T-helper 17 cell (primary cell): ENCODE measurements around the gene PIEZO2. TPM values are rescaled to one million over a fixed set of nuclear protein-coding genes. Genes with fewer than 3 reads are reported as not detected.
A peak's percentile ranks its signal among the peaks of the same experiment; 100 is the strongest.

Experiments used
- ATAC-seq: fragments of 150-1000 bp; cut with Tn5 transposase; 2 replicates; pipeline ENCODE4 v1.10.0; 2021; ENCODE audit warnings: mild to moderate bottlenecking, moderate library complexity
- DNase-seq, 3 donors: peaks; one replicate each; pipeline versions ENCODE4 v3.0.0 to v3.0.0-alpha.2; 2020 to 2021
- H3K9me3 ChIP-seq: one replicate; pipeline ENCODE4 v1.7.0; 2013; ENCODE audit warnings: low read length, mild to moderate bottlenecking; ENCODE audit not compliant: control insufficient read depth, poor library complexity, severe bottlenecking
- H3K27ac Mint-ChIP-seq: one replicate; pipeline ENCODE4 v1.8.0; 2022; ENCODE audit warnings: mild to moderate bottlenecking, moderate library complexity, mixed read lengths
- H3K27me3 Mint-ChIP-seq: one replicate; pipeline ENCODE4 v1.8.0; 2022; ENCODE audit warnings: mixed read lengths
- H3K36me3 Mint-ChIP-seq: one replicate; pipeline ENCODE4 v1.8.0; 2022; ENCODE audit warnings: low read depth, mixed read lengths
- H3K4me1 Mint-ChIP-seq: one replicate; pipeline ENCODE4 v1.8.0; 2022; ENCODE audit warnings: mild to moderate bottlenecking, mixed read lengths
- H3K4me3 Mint-ChIP-seq: one replicate; pipeline ENCODE4 v1.8.0; 2022; ENCODE audit warnings: mild to moderate bottlenecking, moderate library complexity, mixed read lengths
- total RNA-seq, 4 donors: library from RNA in 2 of 4; stranded (reverse) in 2 of 4; gene quantifications; one replicate each; pipeline ENCODE4 v1.2.3 and lab custom pipeline; 2022 to 2026

PIEZO2 gene
- total RNA-seq, 2 donors from 2014 or later: not detected

DNA sequence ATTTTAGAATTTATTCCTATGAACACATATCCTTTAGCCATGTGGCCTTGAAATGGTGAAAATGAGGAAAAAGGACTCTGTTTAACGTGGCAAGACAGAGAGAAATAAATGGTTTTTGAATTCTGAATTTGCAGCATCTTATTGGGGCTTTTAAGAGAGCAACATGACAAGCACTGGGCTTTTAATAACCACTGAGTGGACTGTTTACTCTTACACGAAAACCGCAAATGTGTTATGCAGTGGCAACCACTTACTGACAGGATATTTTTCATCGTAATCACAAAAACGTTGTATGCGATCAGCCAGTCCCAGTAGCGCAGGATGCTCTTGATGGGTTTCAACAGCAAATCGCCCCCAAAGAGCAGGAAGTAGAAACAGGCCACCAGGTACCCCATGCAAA lies 397.0 kb downstream of the PIEZO2 start:
- H3K27me3 Mint-ChIP-seq: peaks cover 10% of the 10 kb centered on the region
- H3K9me3 ChIP-seq: no peaks in the 10 kb centered on the region
- H3K36me3 Mint-ChIP-seq: no peaks in the 10 kb centered on the region
- ATAC-seq (no peak), DNase-seq (no peak)
- H3K27ac Mint-ChIP-seq: no peak overlapping the region
- H3K4me1 Mint-ChIP-seq: no peaks in the 10 kb centered on the region
- H3K4me3 Mint-ChIP-seq: no peak overlapping the region

DNA sequence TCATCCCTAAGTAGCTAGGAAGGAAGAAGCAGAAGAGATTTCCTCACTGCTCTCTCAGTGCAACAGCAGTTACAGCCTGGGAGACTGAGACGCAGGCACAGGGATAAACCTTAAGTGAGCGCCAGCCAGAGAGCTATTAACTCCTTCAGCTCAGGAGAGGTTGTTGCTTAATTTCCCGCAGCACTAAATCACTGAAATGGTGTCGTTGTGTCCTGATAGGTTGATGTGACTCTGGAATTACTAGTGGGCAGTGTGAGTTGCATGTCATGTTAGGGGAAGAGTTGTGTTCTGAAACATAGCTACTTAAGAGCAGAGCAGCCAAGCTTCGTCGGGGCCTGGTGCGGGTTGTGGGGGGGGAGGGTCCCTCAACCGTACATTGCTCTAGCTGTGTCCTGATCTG lies 397.7 kb downstream of the PIEZO2 start:
- no peaks in the 10 kb centered on the region for H3K4me1 Mint-ChIP-seq
- no peaks in the 10 kb centered on the region for H3K36me3 Mint-ChIP-seq
- no peak for ATAC-seq
- H3K9me3 ChIP-seq: no peaks in the 10 kb centered on the region
- no peak overlapping the region for H3K27ac Mint-ChIP-seq
- no peak for DNase-seq
- no peak overlapping the region for H3K4me3 Mint-ChIP-seq
- H3K27me3 Mint-ChIP-seq: peaks cover 10% of the 10 kb centered on the region

DNA sequence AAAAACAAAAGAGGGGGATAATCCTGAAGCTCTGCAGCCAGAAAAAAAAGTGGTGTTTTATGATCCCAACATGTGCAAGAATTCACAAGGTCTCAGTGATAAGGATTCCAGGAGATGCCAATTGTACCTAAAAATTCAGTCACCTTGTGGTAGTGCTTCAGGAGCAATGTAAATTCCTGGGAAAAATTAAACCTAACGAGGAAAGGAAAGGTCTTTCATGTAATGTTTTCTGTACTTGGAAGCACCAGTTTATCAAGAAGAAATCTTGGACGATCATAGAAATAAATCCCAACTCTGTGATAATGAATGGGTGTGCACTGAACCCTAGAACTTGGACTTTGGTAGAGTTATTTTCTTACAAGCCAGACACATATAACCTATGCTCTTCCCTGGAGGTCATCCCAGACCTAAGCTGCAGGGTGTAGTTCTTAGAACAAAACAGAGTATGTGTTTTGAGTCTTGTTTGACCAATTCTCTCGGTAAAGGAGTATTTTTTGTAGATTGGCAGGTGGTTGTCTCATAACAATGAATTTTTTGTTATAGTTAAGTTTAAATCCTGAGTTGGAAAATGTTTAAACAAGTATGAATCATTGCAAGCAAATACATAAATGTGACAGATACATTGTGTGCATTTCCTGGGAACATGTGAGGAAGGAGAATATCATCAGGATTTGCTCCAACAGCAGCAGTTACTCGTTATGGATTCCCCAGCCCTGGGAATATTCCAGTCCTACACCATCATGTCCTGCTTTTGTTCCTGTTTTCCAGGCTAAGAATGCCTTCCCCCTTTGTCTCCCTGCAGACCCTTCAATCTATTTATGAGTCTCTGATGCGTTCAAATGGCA lies 399.0 kb downstream of the PIEZO2 start:
- no peak for ATAC-seq
- H3K27me3 Mint-ChIP-seq: peaks cover 10% of the 10 kb centered on the region
- H3K4me3 Mint-ChIP-seq: no peak overlapping the region
- no peaks in the 10 kb centered on the region for H3K36me3 Mint-ChIP-seq
- H3K9me3 ChIP-seq: no peaks in the 10 kb centered on the region
- no peak overlapping the region for H3K27ac Mint-ChIP-seq
- no peak for DNase-seq
- H3K4me1 Mint-ChIP-seq: no peaks in the 10 kb centered on the region

DNA sequence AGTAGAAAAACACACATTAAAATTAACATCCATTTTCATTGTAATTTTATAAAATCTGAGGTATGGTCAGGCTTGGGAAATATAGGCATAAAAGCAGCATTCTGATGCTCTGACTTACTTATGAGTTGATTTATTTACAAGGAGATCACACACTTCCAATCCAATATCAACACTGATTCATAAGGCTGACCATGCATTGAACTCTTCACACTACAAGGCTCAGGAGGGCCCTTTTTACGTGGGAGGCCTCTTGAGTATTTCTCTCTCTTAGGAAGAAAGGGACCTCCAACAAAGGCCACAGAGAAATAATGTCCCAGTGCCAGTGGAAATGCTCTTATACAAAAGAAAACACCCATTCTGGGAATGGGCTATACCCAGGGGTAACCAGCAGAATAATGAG lies 400.7 kb downstream of the PIEZO2 start:
- H3K9me3 ChIP-seq: no peaks in the 10 kb centered on the region
- Mint-ChIP-seq H3K36me3 (no peaks in the 10 kb centered on the region), H3K4me1 (peaks cover 2% of the 10 kb centered on the region), H3K27ac (no peak overlapping the region), H3K27me3 (peaks cover 10% of the 10 kb centered on the region), H3K4me3 (no peak overlapping the region)
- ATAC-seq: no peak
- no peak for DNase-seq

DNA sequence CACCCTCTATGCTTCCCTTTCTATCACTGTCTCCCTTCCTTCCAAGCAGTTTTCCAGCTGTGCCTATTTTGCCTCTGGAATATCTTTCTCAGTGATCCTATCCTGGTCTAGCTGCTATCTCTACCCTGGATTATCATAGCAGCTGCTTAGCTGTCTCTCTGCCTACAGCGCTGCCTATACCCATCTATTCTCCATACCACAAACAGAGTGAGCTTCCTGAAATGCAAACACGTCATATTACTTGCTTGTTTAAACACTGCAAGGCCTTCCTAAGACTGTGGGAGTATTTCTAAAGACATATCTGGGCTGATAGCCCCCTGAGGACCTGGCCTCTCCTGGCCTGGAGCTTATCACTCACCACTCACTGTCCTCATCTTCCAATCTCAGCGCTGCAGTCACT lies 403.4 kb downstream of the PIEZO2 start:
- Mint-ChIP-seq H3K27ac (no peak overlapping the region), H3K4me1 (peaks cover 4% of the 10 kb centered on the region), H3K27me3 (no peaks in the 10 kb centered on the region), H3K36me3 (no peaks in the 10 kb centered on the region), H3K4me3 (no peak overlapping the region)
- H3K9me3 ChIP-seq: no peaks in the 10 kb centered on the region
- no peak for DNase-seq
- no peak for ATAC-seq

DNA sequence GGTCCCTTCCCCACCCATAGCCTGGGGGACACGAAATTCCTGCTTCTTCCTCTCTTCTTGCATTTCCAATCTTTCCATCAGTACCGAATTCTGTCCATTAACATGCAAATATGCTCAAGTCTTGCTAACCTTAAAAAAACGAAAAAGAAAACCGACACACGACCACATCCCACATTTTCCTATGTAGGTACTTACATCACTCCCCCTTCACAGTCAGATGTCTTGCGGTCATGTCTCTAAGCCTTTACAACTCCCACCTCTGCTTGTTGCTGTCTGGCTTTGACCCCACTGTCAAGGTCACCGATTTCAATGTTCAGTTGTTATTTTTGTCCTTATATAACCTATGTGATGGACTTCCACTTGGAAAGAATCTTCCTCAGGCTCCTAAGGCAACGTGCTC lies 404.1 kb downstream of the PIEZO2 start:
- H3K27me3 Mint-ChIP-seq: peaks cover 5% of the 10 kb centered on the region
- no peaks in the 10 kb centered on the region for H3K36me3 Mint-ChIP-seq
- ATAC-seq (no peak), DNase-seq (no peak)
- H3K4me1 Mint-ChIP-seq: peaks cover 4% of the 10 kb centered on the region
- no peak overlapping the region for H3K4me3 Mint-ChIP-seq
- no peaks in the 10 kb centered on the region for H3K9me3 ChIP-seq
- no peak overlapping the region for H3K27ac Mint-ChIP-seq

DNA sequence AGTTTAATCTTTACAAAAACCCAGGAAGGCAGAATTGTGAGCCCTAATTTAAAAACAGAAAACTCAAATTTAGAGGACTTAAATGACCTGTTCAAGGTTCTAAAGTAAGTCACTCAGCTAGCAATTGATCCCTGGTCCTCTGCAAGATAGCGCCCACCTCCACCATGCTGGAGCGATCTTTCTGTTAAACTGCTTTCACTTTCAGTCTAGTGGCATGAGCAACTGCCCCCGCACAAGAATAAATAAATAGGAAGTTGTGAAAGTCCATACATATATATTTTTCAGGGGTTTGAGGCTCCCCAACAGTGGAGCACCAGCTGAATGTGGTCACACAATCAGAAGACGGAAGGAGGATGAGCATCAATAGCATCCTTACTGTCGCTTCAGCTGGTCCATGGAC lies 405.6 kb downstream of the PIEZO2 start:
- Mint-ChIP-seq H3K36me3 (no peaks in the 10 kb centered on the region), H3K27me3 (peaks cover 16% of the 10 kb centered on the region), H3K4me3 (peak overlapping the region; percentile 43), H3K27ac (no peak overlapping the region), H3K4me1 (peaks cover 4% of the 10 kb centered on the region)
- ATAC-seq (no peak), DNase-seq (no peak)
- no peaks in the 10 kb centered on the region for H3K9me3 ChIP-seq

DNA sequence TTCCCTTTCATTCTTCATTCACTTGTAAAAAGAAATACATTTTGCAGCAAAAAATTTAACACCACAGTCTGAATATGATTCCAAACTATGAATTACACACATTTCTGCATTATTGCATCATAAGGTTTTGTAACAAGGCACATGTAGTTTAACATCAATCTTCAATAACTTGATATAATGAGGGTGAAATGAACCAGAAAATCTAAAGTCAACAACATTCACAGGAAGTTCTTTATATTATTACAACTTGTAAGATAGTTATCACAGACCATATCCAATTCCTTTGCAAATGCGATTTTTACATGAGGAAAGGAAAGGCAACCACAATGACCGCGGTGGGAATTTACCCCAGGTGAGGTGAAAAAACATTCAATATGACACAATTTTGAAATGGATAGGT lies 410.2 kb downstream of the PIEZO2 start:
- Mint-ChIP-seq H3K4me3 (no peak overlapping the region), H3K27me3 (peaks cover 18% of the 10 kb centered on the region), H3K27ac (no peak overlapping the region), H3K36me3 (no peaks in the 10 kb centered on the region), H3K4me1 (peaks cover 4% of the 10 kb centered on the region)
- H3K9me3 ChIP-seq: no peaks in the 10 kb centered on the region
- DNase-seq (no peak), ATAC-seq (no peak)

DNA sequence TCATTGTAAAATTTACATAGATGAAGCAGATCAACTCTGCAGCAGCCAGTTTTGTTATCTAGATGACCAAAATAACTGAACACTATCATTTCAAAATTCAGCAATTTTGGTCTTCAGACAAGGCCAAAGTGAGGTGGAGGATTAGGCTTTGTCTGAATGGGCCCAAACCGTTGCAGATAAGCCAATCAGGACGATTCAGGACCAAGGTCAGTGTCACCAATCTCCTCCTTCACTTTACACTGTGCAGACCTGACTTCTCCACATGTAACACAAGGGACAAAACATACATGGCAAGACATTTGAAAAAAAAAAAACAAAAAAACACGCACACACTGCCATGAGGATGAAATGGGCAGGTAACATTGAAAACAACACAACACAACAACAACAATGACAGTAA lies 412.4 kb downstream of the PIEZO2 start:
- H3K36me3 Mint-ChIP-seq: no peaks in the 10 kb centered on the region
- DNase-seq (no peak), ATAC-seq (no peak)
- H3K9me3 ChIP-seq: no peaks in the 10 kb centered on the region
- peaks cover 26% of the 10 kb centered on the region for H3K27me3 Mint-ChIP-seq
- no peak overlapping the region for H3K4me3 Mint-ChIP-seq
- H3K4me1 Mint-ChIP-seq: no peaks in the 10 kb centered on the region
- no peak overlapping the region for H3K27ac Mint-ChIP-seq

DNA sequence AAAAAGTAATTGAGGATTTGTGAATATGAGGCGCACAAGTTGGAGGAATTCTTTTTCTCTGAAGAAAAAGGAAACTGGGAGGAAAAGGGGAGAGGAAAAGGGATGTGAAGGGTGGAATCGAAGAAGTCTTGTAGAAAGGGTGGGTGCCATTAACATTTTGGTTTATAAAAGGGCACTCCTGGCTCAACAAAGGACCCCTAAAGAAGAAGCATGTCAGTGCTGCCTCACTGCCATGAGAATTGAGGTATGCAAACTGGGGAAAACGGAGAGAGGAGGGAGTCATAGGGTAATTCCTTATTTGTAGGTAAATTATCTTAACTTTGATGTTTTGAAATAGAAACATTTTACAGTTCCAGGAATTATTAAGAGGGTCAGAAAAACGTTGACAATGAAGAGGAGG lies 416.4 kb downstream of the PIEZO2 start:
- no peak for ATAC-seq
- Mint-ChIP-seq H3K27ac (no peak overlapping the region), H3K4me1 (no peaks in the 10 kb centered on the region)

DNA sequence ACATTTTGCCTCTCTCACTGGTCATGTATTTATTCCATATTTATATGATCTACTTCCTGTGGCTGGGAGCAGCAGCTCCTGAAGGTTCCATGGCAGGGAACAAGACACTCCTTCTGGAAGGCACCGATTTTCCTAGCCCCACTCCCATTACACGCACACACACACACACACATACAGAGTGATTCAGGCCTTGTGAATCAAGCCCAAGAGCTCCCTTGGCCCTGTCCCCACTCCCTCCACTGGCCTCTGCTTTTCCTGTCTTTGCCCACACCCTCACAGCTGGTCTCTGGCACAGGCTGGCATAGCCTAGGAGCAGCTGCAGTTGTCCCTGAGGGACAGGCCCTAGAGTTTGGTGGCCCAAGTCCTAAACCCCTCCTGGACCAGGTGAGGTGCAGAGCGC lies 421.9 kb downstream of the PIEZO2 start:
- Mint-ChIP-seq H3K4me3 (no peak overlapping the region), H3K27me3 (peaks cover 26% of the 10 kb centered on the region), H3K4me1 (no peaks in the 10 kb centered on the region), H3K36me3 (no peaks in the 10 kb centered on the region), H3K27ac (no peak overlapping the region)
- DNase-seq (no peak), ATAC-seq (no peak)
- no peaks in the 10 kb centered on the region for H3K9me3 ChIP-seq

More for the DNA sequence above, 416.4 kb downstream of the PIEZO2 start:
- H3K4me3 Mint-ChIP-seq: no peak overlapping the region
- peaks cover 15% of the 10 kb centered on the region for H3K27me3 Mint-ChIP-seq
- no peaks in the 10 kb centered on the region for H3K36me3 Mint-ChIP-seq
- H3K9me3 ChIP-seq: no peaks in the 10 kb centered on the region
- DNase-seq: no peak

DNA sequence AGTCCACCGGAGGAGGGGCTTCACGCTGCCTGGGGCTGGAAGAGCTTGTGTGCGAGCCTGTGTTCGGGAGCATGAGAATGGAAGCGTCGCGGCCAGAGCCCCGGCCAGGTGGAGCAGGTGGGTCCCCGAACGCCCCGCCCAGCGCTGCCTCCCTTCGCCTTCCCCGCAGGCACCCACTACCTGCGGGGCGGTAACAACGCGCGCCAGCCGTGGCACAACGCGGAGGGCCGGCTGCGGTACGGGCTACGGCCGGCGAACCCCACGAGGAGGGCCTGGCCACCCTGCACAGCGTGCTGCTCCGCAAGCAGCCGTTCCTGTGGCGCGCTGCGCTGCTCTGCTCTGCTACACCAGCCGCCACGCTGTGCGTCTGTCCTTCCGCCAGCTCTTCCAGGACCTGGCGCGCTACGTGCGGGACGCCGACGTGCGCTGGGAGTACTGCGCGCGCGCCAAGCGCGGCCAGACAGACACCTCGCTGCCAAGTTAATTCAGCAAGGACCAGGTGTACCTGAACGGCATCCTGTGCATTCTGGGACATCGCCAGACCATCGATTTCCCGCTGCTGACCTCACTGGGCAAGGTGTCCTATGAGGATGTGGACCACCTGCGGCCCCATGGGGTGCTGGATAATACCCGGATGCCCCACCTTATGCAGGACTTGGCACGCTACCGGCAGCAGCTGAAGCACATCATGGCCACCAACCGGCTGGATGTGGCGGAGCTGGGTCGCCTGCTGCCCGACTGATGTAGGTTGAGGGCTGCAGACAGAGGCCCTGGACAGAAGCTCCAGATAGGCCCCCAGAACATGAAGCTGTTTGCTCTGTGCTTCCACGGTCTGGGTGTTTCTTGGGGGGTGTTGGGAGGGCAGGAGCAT lies 422.9 kb downstream of the PIEZO2 start:
- ATAC-seq: no peak
- Mint-ChIP-seq H3K36me3 (no peaks in the 10 kb centered on the region), H3K4me1 (no peaks in the 10 kb centered on the region), H3K27ac (no peak overlapping the region), H3K4me3 (peak overlapping the region; percentile 19), H3K27me3 (peaks cover 26% of the 10 kb centered on the region)
- no peak for DNase-seq
- no peaks in the 10 kb centered on the region for H3K9me3 ChIP-seq

DNA sequence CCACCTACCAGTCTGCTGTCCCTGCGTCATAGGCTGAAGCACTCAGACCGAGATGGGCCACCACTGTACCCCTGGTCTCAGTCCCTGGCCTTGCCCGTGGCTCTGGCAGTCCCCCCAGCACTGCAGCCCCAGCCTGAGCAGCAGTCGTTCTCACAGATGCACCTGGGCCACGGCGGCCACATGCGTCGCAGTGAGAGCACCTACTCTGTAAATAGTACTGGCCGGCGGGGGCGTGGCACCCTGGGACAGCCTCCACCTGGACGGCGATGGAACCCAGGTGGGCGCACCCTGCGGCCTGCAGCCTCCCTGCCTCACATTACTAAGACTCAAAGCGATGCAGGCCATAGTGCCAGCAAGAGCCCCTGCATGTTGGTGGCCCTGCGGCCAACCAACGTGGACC lies 424.7 kb downstream of the PIEZO2 start:
- H3K36me3 Mint-ChIP-seq: no peaks in the 10 kb centered on the region
- no peak overlapping the region for H3K27ac Mint-ChIP-seq
- no peak for DNase-seq
- no peaks in the 10 kb centered on the region for H3K4me1 Mint-ChIP-seq
- H3K27me3 Mint-ChIP-seq: peaks cover 32% of the 10 kb centered on the region
- no peaks in the 10 kb centered on the region for H3K9me3 ChIP-seq
- H3K4me3 Mint-ChIP-seq: no peak overlapping the region
- no peak for ATAC-seq
